Measurements from ENCODE around the gene ARID4B.

DNA sequence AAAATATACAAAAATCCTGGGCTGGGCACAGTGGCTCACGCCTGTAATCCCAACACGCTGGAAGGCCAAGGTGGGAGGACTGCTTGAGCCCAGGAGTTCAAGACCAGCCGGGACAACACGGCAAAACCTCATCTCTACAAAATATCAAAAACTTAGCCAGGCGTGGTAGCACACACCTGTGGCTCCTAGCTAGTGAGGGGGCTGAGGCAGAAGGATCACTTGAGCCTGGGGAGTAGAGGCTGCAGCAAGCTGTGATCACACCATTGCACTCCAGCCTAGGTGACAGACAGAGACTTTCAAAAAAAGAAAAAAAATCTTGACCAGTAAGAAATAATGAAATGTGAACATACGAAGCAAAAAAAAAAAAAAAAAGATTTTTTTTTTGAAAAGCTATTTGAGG, 52.1 kb downstream of the ARID4B start:
- no peak for TF ChIP-seq EZH2 (IDR thresholded peaks at IDR 0.05; ENCODE audit: borderline replicate concordance, low read depth, low read length, severe bottlenecking)
- TF ChIP-seq, protein P1, sequence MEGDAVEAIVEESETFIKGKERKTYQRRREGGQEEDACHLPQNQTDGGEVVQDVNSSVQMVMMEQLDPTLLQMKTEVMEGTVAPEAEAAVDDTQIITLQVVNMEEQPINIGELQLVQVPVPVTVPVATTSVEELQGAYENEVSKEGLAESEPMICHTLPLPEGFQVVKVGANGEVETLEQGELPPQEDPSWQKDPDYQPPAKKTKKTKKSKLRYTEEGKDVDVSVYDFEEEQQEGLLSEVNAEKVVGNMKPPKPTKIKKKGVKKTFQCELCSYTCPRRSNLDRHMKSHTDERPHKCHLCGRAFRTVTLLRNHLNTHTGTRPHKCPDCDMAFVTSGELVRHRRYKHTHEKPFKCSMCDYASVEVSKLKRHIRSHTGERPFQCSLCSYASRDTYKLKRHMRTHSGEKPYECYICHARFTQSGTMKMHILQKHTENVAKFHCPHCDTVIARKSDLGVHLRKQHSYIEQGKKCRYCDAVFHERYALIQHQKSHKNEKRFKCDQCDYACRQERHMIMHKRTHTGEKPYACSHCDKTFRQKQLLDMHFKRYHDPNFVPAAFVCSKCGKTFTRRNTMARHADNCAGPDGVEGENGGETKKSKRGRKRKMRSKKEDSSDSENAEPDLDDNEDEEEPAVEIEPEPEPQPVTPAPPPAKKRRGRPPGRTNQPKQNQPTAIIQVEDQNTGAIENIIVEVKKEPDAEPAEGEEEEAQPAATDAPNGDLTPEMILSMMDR (IDR thresholded peaks at IDR 0.05; ENCODE audit: borderline replicate concordance, extremely low read depth, low read length, poor library complexity, severe bottlenecking), result no peak

Measured in DND-41 (cell line).